GM12878 (cell line): ENCODE results near the gene CSNK2A1. TPM values are rescaled to one million over a fixed set of nuclear protein-coding genes. Genes with fewer than 3 reads are reported as not detected.
A peak's percentile ranks its signal among the peaks of the same experiment; 100 is the strongest.
"Not testable (repeated sequence)": the region's sequence is repeated elsewhere in the genome, so short reads cannot be mapped to it uniquely, and the experiment has no call there.

Source experiments
- ATAC-seq: fragments of 200-7000 bp; cut with Tn5 transposase; 3 replicates; pipeline ENCODE4 v1.9.1; 2020; ENCODE audit warnings: mild to moderate bottlenecking, moderate library complexity
- BruUV-seq: library from RNA; stranded (reverse); fragments of 400-500 nt; replicated peaks from 2 replicates; lab custom pipeline; 2021; lab: Mats Ljungman, UMichigan
- CTCF ChIA-PET: fragments of 300-600 bp; sonication (Branson Sonifier 250); formaldehyde crosslinking; extraction: SDS; loops from one replicate; lab custom pipeline; 2021; ENCODE audit warnings: inconsistent platforms; lab: Yijun Ruan, JAX
- POLR2A ChIA-PET: fragments of 350-600 bp; formaldehyde crosslinking; extraction: SDS; loops from one replicate; lab custom pipeline; 2021; ENCODE audit warnings: inconsistent platforms; lab: Charles Lee
- RAD21 ChIA-PET: fragments of 300-600 bp; sonication (Branson Sonifier 250); formaldehyde crosslinking; loops from one replicate; lab custom pipeline; 2023; ENCODE audit warnings: antibody characterized with exemption; ENCODE audit not compliant: unreplicated experiment; lab: Charles Lee
- SMC1A ChIA-PET: fragments of 300-600 bp; sonication (Branson Sonifier 250); formaldehyde crosslinking; loops from one replicate; lab custom pipeline; 2023; ENCODE audit not compliant: unreplicated experiment, uncharacterized antibody; lab: Charles Lee
- DNase-seq: peaks from one replicate; pipeline ENCODE4 v3.0.0-alpha.2; 2011; ENCODE audit warnings: low read depth, low spot score
- FAIRE-seq: peaks from 3 replicates; lab custom pipeline; 2011; peaks lifted over from hg19 to GRCh38; lab: Jason Lieb, UNC
- H2AFZ ChIP-seq: 2 replicates; pipeline ENCODE4 v1.6.0; 2011; ENCODE audit warnings: low read depth, low read length, control low read depth; ENCODE audit not compliant: control insufficient read depth
- H3K27ac ChIP-seq: 2 replicates; pipeline ENCODE4 v1.5.1; 2011; ENCODE audit warnings: control low read depth; ENCODE audit not compliant: control insufficient read depth, insufficient read depth
- H3K27me3 ChIP-seq, 2 experiments: replicated peaks in 1 of 2; 2 replicates each; pipeline versions ENCODE4 v1.6.0 to v1.6.1; 2011; ENCODE audit warnings: low read length in 1 of 2; ENCODE audit not compliant: control insufficient read depth in 2 of 2, insufficient read depth in 2 of 2
- H3K36me3 ChIP-seq, 2 experiments: 2 replicates each; pipeline ENCODE4 v1.5.1; 2011; ENCODE audit warnings: low read length in 1 of 2; ENCODE audit not compliant: control insufficient read depth in 2 of 2, insufficient read depth in 2 of 2
- H3K4me1 ChIP-seq: 2 replicates; pipeline ENCODE4 v1.6.1; 2011; ENCODE audit warnings: mild to moderate bottlenecking, low read length, moderate library complexity, mixed read lengths; ENCODE audit not compliant: control insufficient read depth, insufficient read depth
- H3K4me2 ChIP-seq: 2 replicates; pipeline ENCODE4 v1.6.0; 2011; ENCODE audit warnings: control low read depth; ENCODE audit not compliant: control insufficient read depth, insufficient read depth
- H3K4me3 ChIP-seq: fragments of 200-600 bp; sonication (generic); 2 replicates; pipeline ENCODE4 v1.5.1; 2016
- H3K79me2 ChIP-seq: 2 replicates; pipeline ENCODE4 v1.6.0; 2011; ENCODE audit warnings: low read length; ENCODE audit not compliant: control insufficient read depth, insufficient read depth
- H3K9ac ChIP-seq: 2 replicates; pipeline ENCODE4 v1.8.0; 2011; ENCODE audit warnings: low read length, control low read depth, mixed read lengths; ENCODE audit not compliant: control insufficient read depth, insufficient read depth
- H3K9me3 ChIP-seq: replicated peaks from 3 replicates; pipeline ENCODE4 v1.5.1; 2011; ENCODE audit warnings: mild to moderate bottlenecking, low read length; ENCODE audit not compliant: control insufficient read depth, insufficient read depth
- H4K20me1 ChIP-seq: 2 replicates; pipeline ENCODE4 v1.6.0; 2011; ENCODE audit not compliant: control insufficient read depth, insufficient read depth
- SPI1 ChIP-seq: IDR thresholded peaks from 2 replicates; pipeline ENCODE4 v1.6.1; 2011; ENCODE audit warnings: low read depth, mild to moderate bottlenecking, low read length, moderate library complexity, borderline replicate concordance; ENCODE audit not compliant: insufficient read depth
- TCF7 ChIP-seq: IDR thresholded peaks from 2 replicates; pipeline ENCODE4 v1.6.1; 2014; ENCODE audit warnings: antibody characterized with exemption, borderline replicate concordance
- WGBS: methylation state at CpG from one replicate; pipeline ENCODE4 v1.1.6; 2016; ENCODE audit warnings: low lambda C conversion rate; ENCODE audit not compliant: insufficient replicate concordance, insufficient coverage; ENCODE audit errors: missing lambda C conversion rate; 5-methylcytosine and 5-hydroxymethylcytosine counted together
- in situ Hi-C: fragments of 300-500 bp; cut with MboI; formaldehyde crosslinking; loops from 9 replicates; pipeline ENCODE4 v1.14.3; 2018; ENCODE audit warnings: mixed read lengths
- intact Hi-C: fragments of 100-400 bp; cut with micrococcal nuclease; formaldehyde crosslinking; loops from one replicate; pipeline ENCODE4 v1.14.2; 2022; ENCODE audit not compliant: unreplicated experiment
- polyA plus RNA-seq, 11 experiments: library from polyadenylated mRNA; depleted of rRNA in 4 of 11; unstranded in 6 of 11; stranded (reverse) in 5 of 11; fragments of >200 nt; fragmentation: Nextera tagmentation in 4 of 11; fragmentation: Illumina TruSeq in 1 of 11; extraction: Ambion mirVana in 4 of 11; extraction: Trizol in 1 of 11; gene quantifications; 1 replicate in 1 of 11; 2 replicates in 10 of 11; pipeline versions ENCODE4 v1.2.1 to v1.2.3, GENCODE V29; 2011 to 2016; ENCODE audit warnings: inconsistent platforms in 2 of 11, missing spikeins in 2 of 11, low read depth in 1 of 11
- total RNA-seq, 4 experiments: library from RNA; depleted of rRNA in 3 of 4; stranded (reverse); fragments of >200 nt in 3 of 4; fragmentation: Illumina TruSeq in 1 of 4; extraction: Trizol in 1 of 4; gene quantifications; 2 replicates each; pipeline versions ENCODE4 v1.2.1 to v1.2.3, GENCODE V29; 2013 to 2021

Gene CSNK2A1
- total and polyA plus RNA-seq, 10 of the 15 experiments (the other 5 are each of a cell fraction or from before 2014, with no cell fraction given) = 47.6 to 199 (median 95.0) TPM

- SMC1A ChIA-PET = interaction anchor here (1.3 kb wide), 1 partner anchor 73 kb away, joined by 4 read pairs; no protein-coding TSS in a partner anchor
- Histone ChIP-seq H3K4me3 (no peak overlapping the region), H3K4me1 (no peaks in the 10 kb centered on the region), H3K27ac (no peak overlapping the region), H3K9ac (no peak overlapping the region), H2AFZ (no peak overlapping the region), H4K20me1 (no peaks in the 10 kb centered on the region), H3K79me2 (no peaks in the 10 kb centered on the region), H3K27me3 (no peaks in the 10 kb centered on the region), H3K9me3 (no peaks in the 10 kb centered on the region; the same call in 2 of the 3 replicates), H3K36me3 (no peaks in the 10 kb centered on the region)
- ATAC-seq (peak; percentile 46), FAIRE-seq (no peak)
- WGBS = 1% methylated on average over 5 of the region's 5 CpGs
- POLR2A ChIA-PET = interaction anchor here (0.6 kb wide), 1 partner anchor 221 kb away, joined by 4 read pairs; no protein-coding TSS in a partner anchor
- peak; percentile 31; the same call in 1 of the 2 replicates for TF ChIP-seq SPI1
- TF ChIP-seq TCF7 = no peak
- TF ChIP-seq, all 136 proteins: peak for 1
- H3K4me2 ChIP-seq = no peak overlapping the region
- ChIA-PET RAD21 (no interaction called here), CTCF (interaction anchor here (0.7 to 5.4 kb wide), 3 partner anchors 63 to 1604 kb away, joined by 3 to 27 read pairs (median 3); no protein-coding TSS in a partner anchor)
- intact Hi-C loops = no loop called here
- in situ Hi-C loops = no loop called here
- BruUV-seq = no TSS peak
- DNase-seq = no peak
Observed at GRCh38 chr20:582204-582603, 38.6 kb upstream of the CSNK2A1 start.

DNA sequence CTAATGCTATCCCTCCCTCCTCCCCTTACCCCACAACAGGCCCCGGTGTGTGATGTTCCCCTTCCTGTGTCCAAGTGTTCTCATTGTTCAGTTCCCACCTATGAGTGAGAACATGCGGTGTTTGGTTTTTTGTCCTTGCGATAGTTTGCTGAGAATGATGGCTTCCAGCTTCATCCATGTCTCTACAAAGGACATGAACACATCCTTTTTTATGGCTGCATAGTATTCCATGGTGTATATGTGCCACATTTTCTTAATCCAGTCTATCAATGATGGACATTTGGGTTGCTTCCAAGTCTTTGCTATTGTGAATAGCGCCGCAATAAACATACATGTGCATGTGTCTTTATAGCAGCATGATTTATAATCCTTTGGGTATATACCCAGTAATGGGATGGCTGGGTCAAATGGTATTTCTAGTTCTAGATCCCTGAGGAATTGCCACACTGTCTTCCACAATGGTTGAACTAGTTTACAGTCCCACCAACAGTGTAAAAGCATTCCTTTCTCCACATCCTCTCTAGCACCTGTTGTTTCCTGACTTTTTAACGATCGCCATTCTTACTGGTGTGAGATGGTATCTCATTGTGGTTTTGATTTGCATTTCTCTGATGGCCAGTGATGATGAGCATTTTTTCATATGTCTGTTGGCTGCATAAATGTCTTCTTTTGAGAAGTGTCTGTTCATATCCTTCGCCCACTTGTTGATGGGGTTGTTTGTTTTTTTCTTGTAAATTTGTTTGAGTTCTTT, 35.5 kb upstream of the CSNK2A1 start:
- ATAC-seq, BruUV-seq, H3K27ac ChIP-seq, H3K27me3 ChIP-seq, H3K36me3 ChIP-seq, H2AFZ ChIP-seq, DNase-seq, H3K9me3 ChIP-seq, H3K79me2 ChIP-seq, CTCF ChIA-PET, H3K4me2 ChIP-seq, H3K4me3 ChIP-seq, POLR2A ChIA-PET, H3K9ac ChIP-seq, H4K20me1 ChIP-seq, H3K4me1 ChIP-seq, FAIRE-seq, in situ Hi-C loops: not testable (repeated sequence)
- intact Hi-C loops = loop anchor here (5.0 kb wide), 1 partner anchor 73 kb away; the partner anchor contains the start of gene SRXN1
- RAD21 ChIA-PET = interaction anchor here (1.8 kb wide), 1 partner anchor 67 kb away, joined by 5 read pairs; no protein-coding TSS in a partner anchor
- SMC1A ChIA-PET = interaction anchor here (1.4 to 1.7 kb wide), 2 partner anchors 17 to 35 kb away, joined by 3 read pairs; no protein-coding TSS in a partner anchor
- 76% methylated on average over 7 of the region's 8 CpGs for WGBS
